ENCODE results near the gene SNPH. TPM values are rescaled to one million over a fixed set of nuclear protein-coding genes. Genes with fewer than 3 reads are reported as not detected.

The SNPH gene
- total and polyA plus RNA-seq, 2 of the 8 experiments (the other 6 are each of a cell fraction or from before 2014, with no cell fraction given), result 0.98 to 4.9 TPM

DNA sequence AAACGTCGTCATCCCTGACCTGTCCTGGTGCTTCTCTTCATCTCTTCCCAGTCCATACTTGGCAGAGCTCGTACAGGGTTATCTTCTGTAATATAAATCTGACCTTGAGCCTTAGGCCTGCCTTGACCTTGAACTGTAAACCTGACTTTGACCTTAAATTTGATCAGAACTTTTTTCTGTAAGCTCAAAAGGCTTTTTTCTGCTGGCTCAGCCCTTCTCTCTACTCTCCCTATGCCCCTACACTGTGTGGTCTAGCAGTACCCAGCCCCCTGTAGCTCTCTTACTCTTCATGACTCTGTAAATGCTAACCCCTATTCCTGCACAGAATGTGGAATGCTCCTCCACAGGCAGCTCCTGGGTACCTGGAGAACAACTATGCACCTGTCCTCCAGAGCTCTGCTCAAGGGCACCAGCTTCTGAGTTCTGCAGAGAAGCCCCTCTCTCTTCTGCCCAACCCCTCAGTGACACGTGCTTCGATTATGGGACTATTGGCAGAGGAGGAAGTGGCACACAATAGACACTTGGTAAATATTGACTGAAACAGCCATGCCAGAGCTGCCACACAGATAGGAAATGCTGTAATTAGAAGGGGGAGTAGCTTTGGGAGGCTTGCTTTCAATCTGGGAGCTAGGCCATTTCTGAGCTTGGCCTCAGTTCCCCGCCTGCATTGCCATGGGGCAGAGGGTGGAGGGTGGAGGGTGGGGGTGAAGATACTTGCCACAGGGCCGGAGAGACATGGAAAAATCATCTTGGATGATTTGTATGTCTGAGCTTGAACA, 15.4 kb downstream of the SNPH start (continued):
- TF ChIP-seq CHD7 (IDR thresholded peaks at IDR 0.05; ENCODE audit: insufficient replicate concordance, low read length) (no peak), YY1 (IDR thresholded peaks at IDR 0.05; ENCODE audit: low read depth, low read length) (no peak), TCF12 (IDR thresholded peaks at IDR 0.05; ENCODE audit: low read depth, low read length) (no peak), CHD2 (IDR thresholded peaks at IDR 0.05; ENCODE audit: low read length) (no peak), RBBP5 (IDR thresholded peaks at IDR 0.05; ENCODE audit: borderline replicate concordance, low read depth, low read length) (no peak), SIRT6 (IDR thresholded peaks at IDR 0.05; ENCODE audit: low read length) (no peak), ATF3 (IDR thresholded peaks at IDR 0.05; ENCODE audit: insufficient read depth, low read depth, low read length) (no peak), EZH2 (IDR thresholded peaks at IDR 0.05; ENCODE audit: low read depth, low read length, severe bottlenecking) (no peak), SRF (IDR thresholded peaks at IDR 0.05; ENCODE audit: low read depth, low read length) (no peak), CBX5 (IDR thresholded peaks at IDR 0.05; ENCODE audit: low read depth, low read length) (no peak)

Data from H1 (cell line).